GM19240 (cell line): ENCODE data around the gene ZNF500.
"Not testable (repeated sequence)": the region's sequence is repeated elsewhere in the genome, so short reads cannot be mapped to it uniquely, and the experiment has no call there.

Experiments used
- DNase-seq: peaks from one replicate; pipeline ENCODE4 v3.0.0; 2011; ENCODE audit warnings: low spot score; ENCODE audit not compliant: insufficient read length

Gene ZNF500

DNA sequence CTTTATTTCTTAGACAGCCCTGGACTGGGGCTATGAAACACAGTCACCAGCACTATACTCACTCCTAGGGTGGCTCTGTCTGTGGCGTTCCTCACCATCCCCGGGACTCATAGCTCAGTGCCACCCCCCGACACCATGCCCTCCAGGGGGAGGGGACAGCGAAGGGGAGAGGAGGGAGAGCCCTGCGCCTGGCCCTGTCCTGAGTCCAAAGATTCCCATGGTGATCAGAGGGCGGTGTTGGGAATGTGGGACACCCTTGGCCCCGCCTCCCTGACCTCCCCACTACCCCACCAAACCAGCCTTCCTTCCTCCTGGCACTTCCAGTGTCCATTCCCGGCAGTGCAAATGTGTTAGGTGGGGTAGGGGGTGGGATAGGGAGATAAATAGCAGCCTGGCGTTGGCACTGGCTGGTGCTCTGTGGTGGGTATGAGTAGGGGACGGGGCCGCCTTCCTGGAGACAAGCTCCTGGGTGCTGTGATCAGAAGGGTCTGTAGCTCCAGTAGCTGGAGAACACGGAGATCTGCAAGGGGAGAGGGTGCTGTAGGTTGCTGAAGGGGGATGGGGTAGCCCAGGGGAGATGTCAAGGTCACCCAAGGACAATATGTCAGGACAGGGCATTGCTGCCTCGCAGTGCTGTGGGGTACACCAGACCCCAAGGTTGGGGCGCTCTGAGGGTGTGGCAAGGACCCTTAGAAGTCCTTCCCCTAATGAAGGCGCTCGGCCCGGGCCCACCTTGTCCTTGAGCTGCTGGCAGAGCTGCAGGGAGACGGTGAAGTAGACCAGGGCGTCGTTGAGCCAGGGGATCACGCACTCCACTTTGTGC lies 30.2 kb upstream of the ZNF500 start:
- DNase-seq = no peak

DNA sequence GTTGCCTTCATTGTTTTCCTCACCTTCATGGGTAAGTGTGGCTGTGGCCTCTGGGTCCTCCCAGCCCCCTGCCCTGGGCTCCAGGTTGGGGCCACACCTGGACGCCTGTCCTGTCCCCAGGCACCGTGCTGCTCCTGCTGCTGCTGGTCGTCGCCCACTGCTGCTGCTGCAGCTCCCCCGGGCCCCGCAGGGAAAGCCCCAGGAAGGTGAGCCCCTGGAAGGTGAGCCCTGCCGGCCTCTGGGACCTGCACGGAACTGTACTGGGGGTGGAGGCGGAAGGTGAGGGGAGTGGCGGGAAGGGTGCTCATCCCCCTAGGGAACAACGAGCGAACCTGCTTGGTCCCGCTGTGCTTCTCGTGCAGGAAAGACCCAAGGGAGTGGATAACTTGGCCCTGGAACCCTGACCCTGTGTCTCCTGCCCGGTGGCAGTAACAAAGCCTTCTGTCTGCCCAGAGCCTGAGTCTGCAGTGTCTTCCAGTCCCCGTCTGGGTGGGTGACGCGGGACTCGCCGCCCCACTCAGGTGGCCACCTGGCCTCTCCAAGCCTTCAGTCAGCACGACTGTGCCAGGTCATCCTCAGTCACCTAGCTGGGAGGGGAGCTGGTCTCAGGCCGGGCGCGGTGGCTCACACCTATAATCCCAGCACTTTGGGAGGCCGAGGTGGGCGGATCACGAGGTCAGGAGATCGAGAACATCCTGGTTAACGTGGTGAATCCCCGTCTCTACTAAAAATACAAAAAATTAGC lies 29.0 kb upstream of the ZNF500 start:
- DNase-seq = no peak

DNA sequence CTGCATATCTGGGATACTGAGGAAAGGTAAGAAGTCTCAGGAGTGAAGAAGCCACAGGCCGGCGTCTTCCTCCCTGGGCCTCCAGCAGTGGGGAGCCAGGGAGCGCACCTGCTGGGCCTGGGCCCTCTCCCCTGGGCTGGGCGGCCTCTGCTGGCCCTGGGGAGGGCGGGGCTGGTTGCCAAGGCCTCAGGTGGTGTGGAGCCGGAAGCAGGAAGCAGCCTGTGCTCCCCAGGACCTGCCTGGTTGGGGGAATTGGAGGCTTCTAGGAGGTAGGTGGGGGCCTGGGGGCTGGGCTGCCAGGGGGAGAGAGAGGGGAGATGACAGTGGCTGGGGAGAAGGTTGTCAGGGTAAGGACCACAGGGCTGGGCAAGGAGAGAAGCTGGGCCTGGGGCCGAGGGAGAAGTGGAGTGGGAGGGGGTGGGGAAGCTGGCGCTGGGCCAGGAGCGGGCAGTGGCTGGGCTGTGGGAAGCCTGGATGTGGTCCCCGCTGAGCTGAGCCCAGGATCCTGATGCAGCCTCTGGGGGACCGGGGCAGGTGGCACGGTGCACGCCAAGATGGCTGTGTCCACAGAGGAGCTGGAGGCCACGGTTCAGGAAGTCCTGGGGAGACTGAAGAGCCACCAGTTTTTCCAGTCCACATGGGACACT lies 28.3 kb upstream of the ZNF500 start, which contains the start of gene SMIM22:
Gene SMIM22 (plus strand): TSS at position 189 of the 647 bp plus-strand sequence. CDS start 366 bp downstream, at position 555.
- DNase-seq = no peak

DNA sequence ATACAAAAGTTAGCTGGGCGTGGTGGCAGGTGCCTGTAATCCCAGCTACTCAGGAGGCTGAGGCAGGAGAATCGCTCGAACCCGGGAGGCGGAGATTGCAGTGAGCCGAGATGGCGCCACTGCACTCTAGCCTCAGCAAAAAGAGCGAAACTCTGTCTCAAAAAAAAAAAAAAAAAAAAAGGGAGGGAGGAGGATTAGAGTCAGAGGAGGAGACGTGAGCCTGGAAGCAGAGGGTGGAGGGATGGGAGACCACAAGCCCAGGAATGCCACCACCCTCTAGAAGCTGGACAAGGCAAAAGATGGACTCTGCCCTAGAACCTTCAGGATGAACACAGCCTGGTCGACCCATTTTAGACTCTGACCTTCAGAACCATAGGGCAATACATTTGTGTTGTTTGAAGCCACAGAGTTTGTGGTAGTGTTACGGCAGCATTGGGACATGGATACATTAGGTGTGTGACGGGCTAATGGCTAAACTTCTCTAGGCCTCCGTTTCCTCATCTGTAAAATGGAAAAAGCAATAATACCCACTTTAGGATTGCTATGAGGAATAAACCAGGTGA lies 26.1 kb upstream of the ZNF500 start:
- DNase-seq = no peak

DNA sequence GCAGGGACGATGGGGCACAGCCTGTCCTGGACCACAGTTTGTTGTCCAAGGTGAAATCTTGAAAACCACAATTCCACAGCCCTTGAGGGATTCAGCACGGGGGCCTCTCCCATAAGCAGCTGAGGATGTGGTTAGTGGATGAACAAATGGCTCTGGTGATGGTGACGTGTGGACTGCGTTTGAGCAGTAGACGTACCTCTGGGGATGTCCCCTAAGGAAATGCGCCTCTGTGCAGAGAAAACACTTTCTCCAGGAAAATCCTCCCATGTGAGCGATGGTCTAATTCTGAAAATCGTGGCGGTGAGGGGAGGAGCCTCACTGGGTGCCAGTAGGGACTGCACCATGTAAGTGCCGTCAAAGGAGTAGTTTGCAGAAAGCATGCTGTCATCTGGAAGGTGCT lies 23.9 kb upstream of the ZNF500 start:
- DNase-seq = no peak

DNA sequence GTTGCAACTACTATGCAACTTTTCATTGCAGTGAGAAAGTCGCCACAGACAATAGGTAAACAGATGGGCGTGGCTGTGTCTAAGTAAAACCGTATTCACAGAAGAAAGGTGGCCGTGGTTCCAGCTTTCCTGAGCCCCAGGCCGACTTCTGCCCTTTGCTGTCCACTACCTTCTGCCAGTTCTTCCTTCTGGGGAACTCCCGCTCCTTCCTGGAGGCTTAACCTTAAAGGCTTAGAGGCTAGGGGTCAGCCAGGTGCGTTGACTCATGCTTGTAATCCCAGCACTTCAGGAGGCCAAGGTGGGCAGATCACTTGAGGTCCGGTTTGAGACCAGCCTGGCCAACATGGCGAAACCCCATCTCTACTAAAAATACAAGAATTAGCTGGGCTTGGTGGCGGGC lies 23.3 kb upstream of the ZNF500 start:
- DNase-seq = no peak

DNA sequence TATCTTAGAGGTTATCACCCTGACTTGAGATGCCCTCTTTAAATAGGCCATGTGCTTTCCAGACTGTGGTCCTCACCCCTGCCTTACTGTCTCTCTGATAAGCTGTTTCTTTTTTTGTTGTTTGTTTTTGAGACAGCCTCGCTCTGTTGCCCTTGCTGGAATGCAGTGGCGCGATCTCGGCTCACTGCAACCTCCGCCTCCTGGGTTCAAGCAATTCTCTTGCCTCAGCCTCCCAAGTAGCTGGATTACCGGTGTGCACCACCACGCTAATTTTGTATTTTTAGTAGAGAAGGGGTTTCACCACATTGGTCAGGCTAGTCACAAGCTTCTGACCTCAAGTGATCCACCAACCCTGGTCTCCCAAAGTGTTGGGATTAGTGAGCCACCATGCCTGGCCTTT lies 21.9 kb upstream of the ZNF500 start:
- no peak for DNase-seq

DNA sequence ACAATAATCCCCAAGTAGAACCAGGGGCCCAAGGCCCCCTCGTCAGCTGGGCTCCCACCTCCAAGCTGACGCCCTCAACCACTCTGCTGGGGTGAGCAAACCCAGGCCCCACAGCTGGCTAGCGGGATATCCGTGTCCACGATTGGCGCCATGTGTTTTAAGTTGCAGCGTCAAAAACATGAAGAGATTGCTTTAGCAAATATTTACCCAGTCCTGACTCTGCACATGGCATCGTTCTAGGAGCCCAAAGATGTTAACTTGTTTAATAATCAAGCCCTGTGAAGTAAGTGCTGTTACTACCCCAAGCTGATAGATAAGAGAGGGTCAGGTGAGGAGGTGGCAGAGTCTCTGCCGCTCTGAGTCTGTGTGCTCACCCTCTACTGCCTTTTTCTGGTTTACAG lies 21.5 kb upstream of the ZNF500 start:
- DNase-seq = no peak

DNA sequence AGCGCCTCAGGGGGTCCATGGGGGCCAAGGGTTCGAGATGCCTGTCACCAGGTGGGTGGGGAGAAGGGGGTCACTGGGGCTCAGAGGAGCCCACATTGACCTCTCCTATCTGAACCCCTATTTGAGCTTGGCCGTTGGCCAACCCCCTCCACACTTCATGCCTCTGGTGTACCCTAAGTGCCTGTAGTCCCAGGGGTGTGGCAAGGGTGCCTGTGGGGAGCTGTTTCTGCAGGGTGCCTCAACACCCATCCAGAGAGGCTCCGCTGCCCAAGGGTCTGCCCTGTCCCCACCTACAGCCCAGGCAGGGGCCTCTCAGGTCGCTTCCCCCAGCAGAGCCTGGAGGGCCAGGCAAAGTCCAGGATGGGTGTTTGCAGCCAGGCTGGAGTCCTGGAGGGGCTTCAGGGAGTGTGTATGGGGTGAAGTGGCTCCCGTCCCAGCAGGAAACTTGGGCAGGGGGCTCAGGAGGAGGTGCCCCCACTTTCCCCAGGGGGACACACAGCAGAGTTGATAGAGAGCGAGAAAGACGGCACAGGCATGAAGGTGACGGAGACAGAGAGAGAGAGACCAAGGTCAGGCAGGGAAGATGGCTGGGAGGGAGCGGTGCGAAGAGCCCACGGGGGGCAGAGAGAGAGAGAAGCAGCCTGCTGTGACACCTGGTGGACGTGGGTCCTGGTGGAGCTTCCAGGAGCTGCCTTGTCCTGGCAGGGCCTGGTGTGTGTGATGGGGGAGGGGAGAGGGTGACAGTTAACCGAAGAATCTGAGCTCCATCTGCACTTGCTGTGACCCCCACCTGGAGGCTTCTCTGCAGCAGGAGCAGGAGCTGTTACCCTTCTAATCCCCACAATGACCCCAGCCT lies 20.9 kb upstream of the ZNF500 start, which contains the start of gene SEPTIN12:
Gene SEPTIN12 (minus strand): TSS at position 719 of the 856 bp plus-strand sequence. CDS start 700 bp downstream, at position 19.
- DNase-seq = no peak

DNA sequence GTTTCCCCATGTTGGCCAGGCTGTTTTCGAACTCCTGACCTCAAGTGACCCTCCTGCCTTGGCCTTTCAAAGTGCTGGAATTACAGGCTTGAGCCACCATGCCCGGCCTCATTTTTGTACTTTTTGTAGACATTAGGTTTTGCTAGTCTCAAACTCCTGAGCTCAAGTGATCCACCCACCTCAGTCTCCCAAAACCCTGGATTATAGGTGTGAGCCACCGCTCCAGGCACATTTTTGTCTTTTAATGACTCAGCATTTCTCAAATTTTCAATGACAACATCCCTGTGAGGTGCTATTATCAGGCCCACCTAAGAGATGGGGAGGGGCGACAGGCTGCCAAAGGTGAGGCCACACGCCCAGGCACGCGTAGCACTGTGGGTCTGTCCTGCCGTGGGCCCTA lies 20.1 kb upstream of the ZNF500 start:
- no peak for DNase-seq

DNA sequence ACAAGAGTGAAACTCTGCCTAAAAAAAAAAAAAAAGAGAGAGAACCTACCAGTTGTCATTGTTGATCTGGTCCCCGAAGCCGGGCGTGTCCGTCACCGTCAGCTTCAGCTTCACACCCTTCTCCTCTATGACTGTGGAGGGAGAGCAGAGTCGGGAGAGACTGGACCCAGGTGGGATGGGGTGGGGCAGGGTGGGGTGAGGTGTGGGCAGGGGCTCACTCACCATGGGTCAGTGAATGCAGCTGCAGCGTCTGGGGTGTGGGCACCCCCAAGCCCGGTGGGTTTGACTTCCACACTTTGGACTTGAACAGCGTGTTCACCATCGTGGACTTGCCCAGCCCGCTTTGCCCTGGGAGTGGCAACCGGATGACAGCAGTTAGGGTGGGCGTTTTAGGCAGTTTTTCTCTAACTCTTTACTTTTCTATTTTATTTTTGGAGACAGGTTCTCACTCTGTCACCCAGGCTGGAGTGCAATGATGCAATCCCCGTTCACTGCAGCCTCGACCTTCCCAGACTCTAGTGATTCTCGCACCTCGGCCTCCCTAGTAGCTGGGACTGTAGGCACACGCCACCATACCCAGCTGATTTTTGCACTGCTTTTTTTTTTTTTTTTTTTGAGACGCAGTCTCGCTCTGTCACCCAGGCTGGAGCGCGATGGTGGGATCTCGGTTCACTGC lies 18.9 kb upstream of the ZNF500 start:
- no peak for DNase-seq

DNA sequence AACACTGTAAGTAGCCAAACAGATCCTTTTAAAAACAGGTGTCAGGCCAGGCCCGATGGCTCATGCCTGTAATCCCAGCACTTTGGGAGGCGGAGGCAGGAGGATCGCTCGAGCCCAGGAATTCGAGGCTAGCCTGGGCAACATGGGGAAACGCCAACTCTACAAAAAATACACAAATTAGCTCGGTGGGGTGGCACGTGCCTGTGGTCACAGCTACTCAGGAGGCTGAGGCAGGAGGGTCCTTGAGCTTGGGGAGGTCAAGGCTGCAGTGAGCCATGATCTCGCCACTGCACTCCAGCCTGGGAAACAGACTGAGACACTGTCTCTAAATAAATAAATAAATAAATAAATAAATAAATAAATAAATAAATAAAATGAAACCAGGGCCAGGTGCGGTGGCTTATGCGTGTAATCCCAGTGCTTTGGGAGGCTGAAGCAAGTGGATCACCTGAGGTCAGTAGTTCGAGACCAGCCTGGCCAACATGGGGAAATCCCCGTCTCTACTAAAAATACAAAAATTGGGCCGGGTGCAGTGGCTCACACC lies 17.6 kb upstream of the ZNF500 start:
- DNase-seq = not testable (repeated sequence)

DNA sequence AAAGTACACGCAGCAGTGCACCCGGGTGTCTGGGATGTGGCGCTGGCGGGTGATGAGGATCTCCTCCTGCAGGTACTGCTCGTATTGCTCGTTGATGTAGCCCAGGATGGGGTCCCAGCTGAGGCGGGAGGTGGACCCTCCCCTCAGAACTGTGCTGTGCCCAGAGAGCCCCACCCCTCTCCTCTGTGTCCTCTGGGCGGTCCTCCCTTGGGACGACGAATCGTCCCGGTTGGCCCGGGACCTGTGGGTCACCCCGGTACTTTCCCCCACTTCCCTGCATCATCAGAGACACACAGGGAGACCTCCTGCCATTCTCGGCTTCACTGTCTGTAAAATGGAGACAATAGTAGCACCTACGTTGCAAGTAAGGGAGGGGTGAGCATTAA lies 17.0 kb upstream of the ZNF500 start:
- no peak for DNase-seq

DNA sequence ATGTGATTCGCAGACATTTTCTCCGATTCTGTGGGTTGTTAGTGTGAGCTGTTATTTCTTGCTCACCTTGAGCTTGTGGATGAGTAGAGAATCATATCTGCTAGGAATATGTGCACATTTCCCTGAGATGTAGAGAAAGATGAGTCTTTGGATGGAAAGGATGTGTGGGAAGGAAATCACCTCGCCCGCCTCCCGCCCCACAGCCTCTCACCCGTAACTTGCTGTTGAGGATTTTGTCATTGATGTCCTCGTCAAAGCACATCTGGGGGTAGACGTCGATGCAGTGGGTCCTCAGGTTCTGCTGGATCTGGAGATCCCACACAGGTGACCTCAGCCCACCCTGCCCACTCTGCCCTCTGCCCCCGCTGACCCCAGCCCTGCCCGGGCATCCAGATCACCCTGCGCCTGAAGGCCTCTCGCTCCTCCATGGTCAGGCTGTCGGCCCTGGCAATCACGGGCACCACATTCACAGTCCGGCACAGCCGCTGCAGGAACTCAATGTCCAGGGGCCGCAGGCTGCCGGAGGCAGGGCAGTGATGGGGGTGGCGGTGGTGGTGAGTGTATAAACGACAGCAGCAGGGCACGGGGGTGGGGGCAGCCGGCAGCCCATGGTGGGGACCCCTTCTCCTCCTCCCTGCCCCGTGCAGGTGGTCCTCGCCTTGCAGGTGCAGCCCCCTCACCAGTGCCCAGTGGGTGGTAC lies 16.4 kb upstream of the ZNF500 start:
- DNase-seq = no peak

DNA sequence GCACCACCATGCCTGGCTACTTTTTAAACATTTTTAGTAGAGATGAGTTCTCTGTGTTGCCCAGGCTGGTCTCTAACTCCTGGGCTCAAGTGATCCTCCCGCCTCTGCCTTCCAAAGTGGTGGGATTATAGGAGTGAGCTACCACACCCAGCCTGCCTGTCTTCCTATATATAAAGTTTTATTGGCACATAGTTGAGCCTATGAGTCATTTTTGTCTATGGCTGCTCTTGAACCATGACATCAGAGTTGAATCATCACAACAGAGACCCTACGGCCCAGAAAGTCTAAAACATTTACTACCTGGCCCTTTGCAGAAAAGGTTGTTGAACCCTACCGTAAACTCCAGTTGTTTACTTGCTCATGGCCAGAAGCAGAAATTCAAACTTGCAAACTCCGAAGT lies 13.3 kb upstream of the ZNF500 start:
- no peak for DNase-seq

DNA sequence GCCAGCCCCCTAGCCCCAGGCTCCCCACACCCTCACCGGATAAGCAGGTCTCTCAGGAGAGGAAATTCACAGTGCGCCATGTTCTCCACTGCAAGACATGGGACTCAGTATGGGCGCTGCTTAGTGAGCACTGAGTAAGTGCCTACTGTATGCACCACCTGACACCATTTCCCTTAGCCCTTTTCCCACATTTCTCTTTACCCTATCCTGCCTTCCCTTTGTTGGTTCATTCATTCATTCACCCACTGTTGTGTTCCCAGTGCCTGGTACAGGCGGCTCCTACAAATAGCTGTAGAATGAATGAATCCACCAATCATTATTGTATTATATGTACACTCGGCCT lies 11.1 kb upstream of the ZNF500 start:
- no peak for DNase-seq

DNA sequence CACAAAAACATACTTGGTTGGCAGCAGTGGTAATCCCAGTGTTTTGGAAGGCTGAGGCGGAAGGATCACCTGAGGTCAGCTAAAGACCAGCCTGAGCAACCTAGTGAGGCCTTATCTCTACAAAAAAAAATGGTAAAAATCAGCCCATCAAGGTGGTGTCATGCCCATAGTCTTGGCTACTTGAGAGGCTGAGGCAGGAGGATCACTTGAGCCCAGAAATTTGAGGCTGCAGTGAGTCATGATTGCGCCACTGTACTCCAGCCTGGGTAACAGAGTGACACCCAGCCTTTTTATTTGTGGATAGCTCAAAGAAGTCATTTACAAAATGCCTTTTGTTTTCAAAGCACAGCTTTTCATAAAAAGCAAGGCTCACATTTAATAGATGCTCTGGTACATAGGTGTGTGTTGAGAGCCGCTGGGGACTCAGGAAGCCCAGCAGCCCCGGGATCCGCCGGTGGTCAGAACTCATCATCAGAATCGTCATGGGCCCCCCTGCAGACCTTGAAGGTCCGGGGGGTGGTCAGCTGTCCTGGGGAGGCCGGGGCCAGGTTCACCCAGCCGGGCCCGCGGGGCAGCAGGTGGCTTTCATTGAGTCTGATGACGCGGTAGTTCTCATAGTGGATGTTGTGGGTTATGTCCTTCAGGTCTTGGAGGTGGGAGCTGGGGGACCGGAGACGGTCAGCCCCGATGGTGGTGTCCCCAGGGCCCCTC lies 10.5 kb upstream of the ZNF500 start:
- DNase-seq = no peak

DNA sequence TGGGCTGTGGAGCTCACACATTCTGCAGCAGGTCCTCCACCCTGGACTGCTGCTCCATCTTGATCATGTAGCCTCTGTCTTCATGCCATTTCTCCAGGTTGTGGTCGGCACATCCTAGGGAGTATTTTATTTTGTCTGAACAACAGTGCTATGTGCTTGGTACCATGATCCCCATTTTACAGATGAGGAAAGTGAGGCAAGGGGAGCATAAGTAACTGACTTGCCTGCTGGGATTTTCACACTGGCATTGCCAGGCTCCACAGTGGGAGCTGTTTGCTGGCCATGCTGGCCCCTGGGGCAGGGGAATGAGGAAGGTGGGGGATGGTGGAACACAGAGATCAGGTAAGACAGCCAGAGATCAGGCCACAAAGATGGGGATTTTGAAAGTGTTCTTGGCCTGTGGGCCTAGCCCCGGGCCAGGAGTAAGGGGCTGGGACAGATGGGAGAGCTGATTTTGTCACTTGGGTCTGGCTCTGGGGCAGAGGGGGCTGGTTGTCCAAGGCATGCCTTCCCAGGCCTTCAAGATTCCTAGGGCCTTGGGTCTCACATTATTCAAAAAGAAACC lies 9.3 kb upstream of the ZNF500 start:
- no peak for DNase-seq

DNA sequence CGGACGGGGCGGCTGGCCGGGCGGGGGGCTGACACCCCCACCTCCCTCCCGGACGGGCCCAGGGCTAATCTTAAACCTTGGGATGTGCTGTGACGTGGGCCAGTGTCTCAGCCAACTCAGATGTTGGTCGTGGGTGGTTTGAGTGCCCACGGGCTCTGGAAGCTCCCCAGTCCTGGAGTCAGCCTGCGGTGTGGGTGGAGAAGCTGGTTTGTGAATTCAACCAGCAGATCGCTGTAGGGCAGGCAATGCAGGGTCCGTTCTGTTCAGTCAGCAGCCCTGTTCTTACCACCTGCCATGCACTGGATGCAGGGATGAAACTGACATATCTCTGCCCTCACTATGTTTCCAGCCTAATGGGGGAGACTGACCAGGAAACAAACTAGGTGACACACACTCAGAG lies 8.0 kb upstream of the ZNF500 start:
- DNase-seq = no peak
